ENCODE measurements around the gene THOC1.

THOC1 gene

DNA sequence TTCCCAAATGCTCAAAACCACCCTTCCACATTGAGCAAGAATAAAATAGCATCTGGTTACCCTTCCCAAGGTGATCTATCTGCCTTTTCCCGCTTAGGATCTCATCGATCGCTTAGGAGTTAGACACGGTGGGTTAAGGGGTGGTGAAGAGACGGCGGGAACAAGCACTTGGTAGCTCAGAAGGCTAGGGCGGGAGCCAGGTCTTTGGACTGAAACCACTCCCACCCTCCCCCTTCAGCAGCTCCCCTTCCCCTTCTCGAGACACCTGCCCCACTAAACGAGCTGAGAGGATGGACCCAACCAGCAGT, 513 bp downstream of the THOC1 start:
- H3K9me3 ChIP-seq (ENCODE audit: low read length): no peaks in the 10 kb centered on the region
- peaks cover 14% of the 10 kb centered on the region for H3K4me1 ChIP-seq (ENCODE audit: insufficient read depth, low read length)

DNA sequence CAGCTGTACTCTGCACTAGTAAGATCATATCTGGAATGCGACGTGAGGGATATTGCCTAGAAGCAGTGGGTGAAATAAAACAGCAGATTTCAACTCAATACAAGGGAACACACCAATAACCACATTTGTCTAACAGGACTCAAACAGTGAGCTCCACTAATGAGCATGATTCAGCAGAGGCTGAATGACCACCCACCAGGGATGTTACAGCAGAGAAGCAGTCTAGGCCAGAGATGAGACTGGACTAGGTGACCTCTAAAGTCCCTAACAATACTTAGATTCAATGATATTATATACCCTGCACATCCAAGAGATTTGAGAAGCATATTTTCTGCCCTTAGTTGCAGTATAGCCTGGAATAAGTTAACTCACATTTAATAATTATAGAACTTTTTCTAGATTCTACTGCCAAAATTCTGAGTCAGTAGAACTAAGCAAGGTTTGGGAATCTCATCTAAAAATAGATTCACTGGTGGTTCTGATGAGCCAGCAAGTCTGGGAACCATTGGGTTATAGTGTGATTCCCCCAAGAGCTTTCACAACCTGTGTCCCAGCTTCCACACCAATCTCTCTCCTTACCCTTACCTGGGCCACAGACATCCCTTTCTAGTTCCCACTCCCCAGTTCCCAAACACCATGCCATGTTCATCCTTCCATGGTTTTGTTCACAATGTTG, 6.3 kb downstream of the THOC1 start:
- Histone ChIP-seq H3K9me3 (ENCODE audit: low read length) (no peaks in the 10 kb centered on the region), H3K4me1 (ENCODE audit: insufficient read depth, low read length) (no peaks in the 10 kb centered on the region), H3K27me3 (ENCODE audit: insufficient read depth, low read length) (no peaks in the 10 kb centered on the region), H2AFZ (ENCODE audit: low read depth, low read length) (no peak overlapping the region), H3K4me3 (ENCODE audit: low read length) (no peak overlapping the region), H3K36me3 (ENCODE audit: insufficient read depth, low read length) (peaks cover 80% of the 10 kb centered on the region)

More for the DNA sequence above, 513 bp downstream of the THOC1 start:
- Histone ChIP-seq H3K27me3 (ENCODE audit: insufficient read depth, low read length) (no peaks in the 10 kb centered on the region), H2AFZ (ENCODE audit: low read depth, low read length) (peak overlapping the region; percentile 90), H3K4me3 (ENCODE audit: low read length) (peak overlapping the region; percentile 89), H3K36me3 (ENCODE audit: insufficient read depth, low read length) (peaks cover 32% of the 10 kb centered on the region)

DNA sequence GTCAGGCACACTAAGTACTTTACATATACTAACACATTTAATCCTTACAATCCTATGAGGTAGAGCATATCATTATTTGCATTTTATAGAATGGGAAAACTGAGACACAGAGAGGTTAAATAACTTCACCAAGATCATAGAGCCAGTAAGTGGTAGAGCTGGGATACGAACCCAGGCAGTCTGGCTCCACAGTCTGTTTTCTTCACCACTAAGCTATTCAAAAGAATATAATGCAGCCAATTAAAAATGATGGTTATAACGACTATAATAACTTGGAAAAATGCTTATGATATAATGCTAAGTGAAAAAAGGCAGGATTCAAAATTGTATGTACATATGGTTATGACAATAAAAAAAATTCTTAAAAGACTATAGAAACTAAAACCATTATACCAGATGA, 7.3 kb downstream of the THOC1 start:
- H3K4me1 ChIP-seq (ENCODE audit: insufficient read depth, low read length): no peaks in the 10 kb centered on the region
- H3K27me3 ChIP-seq (ENCODE audit: insufficient read depth, low read length): no peaks in the 10 kb centered on the region
- H3K4me3 ChIP-seq (ENCODE audit: low read length): no peak overlapping the region
- H2AFZ ChIP-seq (ENCODE audit: low read depth, low read length): no peak overlapping the region
- peaks cover 86% of the 10 kb centered on the region for H3K36me3 ChIP-seq (ENCODE audit: insufficient read depth, low read length)
- no peaks in the 10 kb centered on the region for H3K9me3 ChIP-seq (ENCODE audit: low read length)

DNA sequence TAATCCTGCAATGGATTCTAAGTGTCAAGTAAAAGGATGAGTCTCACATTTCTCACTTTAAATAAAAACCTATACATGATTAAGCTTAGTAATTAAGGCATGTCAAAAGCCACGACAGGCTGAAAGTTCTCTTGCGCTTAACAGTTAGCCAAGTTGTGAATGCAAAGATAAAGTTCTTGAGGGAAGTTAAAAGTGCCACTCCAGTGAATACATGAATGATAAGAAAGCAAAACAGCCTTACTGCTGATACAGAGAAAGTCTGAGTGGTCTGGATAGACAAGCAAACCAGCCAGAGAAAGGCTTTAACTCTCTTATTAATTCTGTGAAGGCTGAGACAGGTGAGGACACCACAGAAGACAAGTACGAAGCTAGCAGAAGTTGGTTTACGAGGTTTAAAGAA, 12.7 kb downstream of the THOC1 start:
- Histone ChIP-seq H3K27me3 (ENCODE audit: insufficient read depth, low read length) (no peaks in the 10 kb centered on the region), H3K9me3 (ENCODE audit: low read length) (no peaks in the 10 kb centered on the region), H3K4me3 (ENCODE audit: low read length) (no peak overlapping the region), H3K4me1 (ENCODE audit: insufficient read depth, low read length) (no peaks in the 10 kb centered on the region), H2AFZ (ENCODE audit: low read depth, low read length) (no peak overlapping the region), H3K36me3 (ENCODE audit: insufficient read depth, low read length) (peaks cover 93% of the 10 kb centered on the region)

DNA sequence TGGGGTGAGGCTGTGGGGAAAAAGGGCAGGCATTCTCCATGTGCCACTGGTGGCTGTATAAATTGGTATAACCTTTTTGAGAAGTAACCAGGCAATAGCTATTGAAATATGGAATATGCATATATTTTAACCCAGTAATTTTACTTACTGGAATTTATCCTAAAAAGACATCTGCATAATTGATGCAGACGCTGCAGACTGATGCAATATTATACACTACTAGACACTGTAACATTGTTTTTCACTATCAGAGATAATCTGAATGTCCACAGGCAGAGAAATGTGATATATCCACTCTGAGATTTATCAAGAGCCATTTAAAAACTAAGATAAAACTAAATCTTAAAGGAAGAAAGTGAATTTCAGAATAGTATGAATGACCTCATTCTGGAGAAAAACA, 14.7 kb downstream of the THOC1 start:
- Histone ChIP-seq H3K9me3 (ENCODE audit: low read length) (no peaks in the 10 kb centered on the region), H3K4me1 (ENCODE audit: insufficient read depth, low read length) (no peaks in the 10 kb centered on the region), H3K36me3 (ENCODE audit: insufficient read depth, low read length) (peaks cover 88% of the 10 kb centered on the region), H3K27me3 (ENCODE audit: insufficient read depth, low read length) (no peaks in the 10 kb centered on the region), H3K4me3 (ENCODE audit: low read length) (no peak overlapping the region), H2AFZ (ENCODE audit: low read depth, low read length) (no peak overlapping the region)

DNA sequence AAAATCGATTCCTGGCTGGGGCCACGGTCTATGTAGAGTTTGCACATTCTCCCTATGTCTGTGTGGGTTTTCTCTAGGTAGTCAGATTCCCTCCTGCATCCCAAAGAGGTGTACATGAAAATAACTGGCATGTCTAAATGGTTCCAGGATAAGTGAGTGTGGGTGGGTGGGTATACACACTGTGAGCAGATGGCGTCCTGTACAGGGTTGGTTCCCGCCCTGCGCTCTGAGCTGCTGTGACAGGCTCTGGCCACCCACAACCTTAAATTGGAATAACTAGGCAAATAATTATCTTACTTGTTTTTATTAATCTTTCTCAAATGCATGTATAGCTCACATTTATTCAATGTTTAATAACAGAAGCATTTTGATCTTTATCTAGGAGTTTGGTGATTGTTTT, 16.3 kb downstream of the THOC1 start:
- H3K27me3 ChIP-seq (ENCODE audit: insufficient read depth, low read length): no peaks in the 10 kb centered on the region
- no peak overlapping the region for H2AFZ ChIP-seq (ENCODE audit: low read depth, low read length)
- no peaks in the 10 kb centered on the region for H3K4me1 ChIP-seq (ENCODE audit: insufficient read depth, low read length)
- H3K36me3 ChIP-seq (ENCODE audit: insufficient read depth, low read length): peaks cover 87% of the 10 kb centered on the region
- no peak overlapping the region for H3K4me3 ChIP-seq (ENCODE audit: low read length)
- H3K9me3 ChIP-seq (ENCODE audit: low read length): no peaks in the 10 kb centered on the region

DNA sequence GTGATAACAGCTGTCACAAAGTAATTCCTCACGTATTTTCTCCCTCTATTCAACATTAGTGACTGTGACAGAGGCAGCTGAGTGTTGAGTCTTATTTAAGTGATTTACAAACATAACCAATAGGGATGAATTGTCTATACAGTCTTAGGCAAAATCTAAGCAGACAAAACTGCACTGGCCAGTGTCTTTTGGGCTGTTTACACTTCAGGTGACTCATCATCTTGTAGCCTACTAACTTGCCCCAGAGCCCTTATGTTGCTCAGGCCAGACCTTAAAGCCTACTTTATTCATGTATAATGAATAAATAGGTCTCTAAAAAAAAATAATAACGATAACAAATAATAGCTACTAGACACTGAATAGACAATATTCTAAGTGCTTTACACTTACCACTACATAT, 17.2 kb downstream of the THOC1 start:
- no peaks in the 10 kb centered on the region for H3K9me3 ChIP-seq (ENCODE audit: low read length)
- no peak overlapping the region for H3K4me3 ChIP-seq (ENCODE audit: low read length)
- H3K36me3 ChIP-seq (ENCODE audit: insufficient read depth, low read length): peaks cover 86% of the 10 kb centered on the region
- no peaks in the 10 kb centered on the region for H3K4me1 ChIP-seq (ENCODE audit: insufficient read depth, low read length)
- H2AFZ ChIP-seq (ENCODE audit: low read depth, low read length): no peak overlapping the region
- H3K27me3 ChIP-seq (ENCODE audit: insufficient read depth, low read length): no peaks in the 10 kb centered on the region

DNA sequence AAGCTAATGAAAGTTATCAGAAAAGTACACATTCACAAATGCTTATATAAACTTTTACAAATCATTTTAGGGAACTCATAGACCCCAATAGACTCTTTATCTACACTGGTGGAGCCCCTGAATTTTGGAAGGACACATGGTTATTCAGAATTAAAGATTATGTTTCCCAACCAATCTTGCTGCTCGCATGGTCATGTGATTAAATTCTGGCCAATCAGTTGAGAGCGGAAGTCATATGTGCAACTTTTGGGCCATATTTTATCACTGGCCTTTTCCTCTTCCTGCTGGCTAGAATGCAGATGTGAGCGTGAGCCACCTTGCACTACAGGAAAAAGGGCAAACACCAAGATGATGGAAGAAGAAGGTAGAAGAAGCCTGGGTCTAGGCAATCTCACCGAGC, 19.8 kb downstream of the THOC1 start:
- Histone ChIP-seq H3K4me3 (ENCODE audit: low read length) (no peak overlapping the region), H3K36me3 (ENCODE audit: insufficient read depth, low read length) (peaks cover 85% of the 10 kb centered on the region), H3K4me1 (ENCODE audit: insufficient read depth, low read length) (no peaks in the 10 kb centered on the region), H2AFZ (ENCODE audit: low read depth, low read length) (no peak overlapping the region), H3K9me3 (ENCODE audit: low read length) (peaks cover 2% of the 10 kb centered on the region), H3K27me3 (ENCODE audit: insufficient read depth, low read length) (no peaks in the 10 kb centered on the region)

DNA sequence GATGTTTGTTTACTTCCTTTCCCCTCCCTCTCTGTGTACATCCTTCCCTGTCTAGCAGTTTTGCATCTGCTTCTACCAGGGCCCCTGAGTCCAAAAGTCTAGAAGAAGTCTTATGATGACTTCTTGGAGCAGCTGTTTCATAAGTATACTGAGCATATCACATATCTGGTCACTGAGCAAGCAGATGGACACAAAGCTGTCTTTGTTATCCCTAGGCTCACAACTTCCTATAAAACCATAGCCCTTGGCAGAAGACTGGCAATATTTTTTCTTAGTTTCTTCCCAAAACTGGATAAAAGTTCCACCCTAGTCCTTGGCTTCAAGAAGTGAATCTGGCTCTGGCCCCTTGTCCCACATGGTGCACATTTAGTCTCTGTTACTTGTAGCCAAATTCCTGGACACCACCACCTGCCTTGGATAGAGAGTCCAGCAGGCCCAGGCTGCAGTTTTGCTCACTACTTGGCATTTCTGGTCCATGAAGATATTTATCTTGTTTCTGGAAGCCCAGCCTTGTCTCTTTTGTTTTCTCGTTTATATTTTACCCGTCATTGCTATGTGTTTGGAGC, 22.5 kb downstream of the THOC1 start:
- Histone ChIP-seq H3K36me3 (ENCODE audit: insufficient read depth, low read length) (peaks cover 83% of the 10 kb centered on the region), H3K4me1 (ENCODE audit: insufficient read depth, low read length) (no peaks in the 10 kb centered on the region), H3K27me3 (ENCODE audit: insufficient read depth, low read length) (no peaks in the 10 kb centered on the region), H3K4me3 (ENCODE audit: low read length) (no peak overlapping the region), H3K9me3 (ENCODE audit: low read length) (peaks cover 2% of the 10 kb centered on the region), H2AFZ (ENCODE audit: low read depth, low read length) (no peak overlapping the region)

DNA sequence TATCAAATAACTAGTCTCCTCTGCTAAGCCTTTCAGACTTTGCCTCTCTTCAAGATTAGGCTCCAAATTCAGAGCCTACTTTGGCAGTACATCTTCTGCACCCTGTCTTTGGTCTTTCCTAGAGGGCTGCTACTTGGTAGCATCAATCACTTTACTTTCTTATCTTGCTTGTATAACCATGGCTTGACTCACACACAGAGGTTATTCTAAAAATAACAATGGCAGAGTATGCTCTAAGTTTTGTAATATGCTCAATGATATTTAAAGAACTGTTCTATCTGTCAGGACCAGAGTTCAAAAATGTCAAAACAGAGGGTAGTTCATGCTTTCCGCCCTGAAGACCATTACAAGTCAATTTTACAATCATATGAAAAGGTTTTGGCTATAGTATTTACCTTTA, 27.7 kb downstream of the THOC1 start:
- H2AFZ ChIP-seq (ENCODE audit: low read depth, low read length): no peak overlapping the region
- no peak overlapping the region for H3K4me3 ChIP-seq (ENCODE audit: low read length)
- no peaks in the 10 kb centered on the region for H3K27me3 ChIP-seq (ENCODE audit: insufficient read depth, low read length)
- peaks cover 54% of the 10 kb centered on the region for H3K36me3 ChIP-seq (ENCODE audit: insufficient read depth, low read length)
- H3K9me3 ChIP-seq (ENCODE audit: low read length): no peaks in the 10 kb centered on the region
- H3K4me1 ChIP-seq (ENCODE audit: insufficient read depth, low read length): no peaks in the 10 kb centered on the region

DNA sequence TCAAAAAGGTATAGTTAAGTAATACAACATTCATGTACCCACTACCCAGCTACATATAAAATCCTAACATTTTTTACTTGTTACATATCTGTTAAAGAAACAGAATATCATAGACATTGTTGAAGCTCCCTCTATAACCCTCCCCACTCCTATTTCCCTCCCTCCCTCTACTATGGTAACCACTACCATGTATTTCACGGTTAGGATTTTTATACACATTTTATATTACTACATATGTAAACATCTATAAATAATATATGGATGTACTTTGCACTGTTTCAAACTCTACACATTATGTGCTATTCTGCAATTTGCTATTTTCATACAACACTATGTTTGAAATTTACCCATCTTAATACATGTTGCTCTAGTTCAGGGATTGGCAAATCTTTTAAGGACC, 36.3 kb downstream of the THOC1 start:
- H3K36me3 ChIP-seq (ENCODE audit: insufficient read depth, low read length): peaks cover 21% of the 10 kb centered on the region
- no peak overlapping the region for H3K4me3 ChIP-seq (ENCODE audit: low read length)

DNA sequence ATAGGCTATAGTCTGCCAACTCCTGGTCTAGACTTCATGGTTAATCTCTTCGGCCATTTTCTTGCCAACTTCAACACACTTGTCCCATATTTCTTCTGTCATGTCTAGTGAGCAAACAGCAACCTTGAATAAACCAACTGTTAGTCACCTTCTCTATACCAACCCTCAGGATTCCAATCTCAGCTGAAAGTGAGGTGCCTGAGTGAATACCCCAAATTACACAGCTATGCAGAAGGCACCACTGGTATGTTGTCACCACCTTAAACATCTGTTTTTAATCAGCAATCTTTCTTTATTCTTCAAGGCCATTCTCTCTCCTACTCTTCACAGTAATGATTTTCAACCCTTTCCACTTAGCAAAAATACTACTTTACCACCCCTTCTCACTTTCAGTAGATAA, 39.3 kb downstream of the THOC1 start:
- Histone ChIP-seq H2AFZ (ENCODE audit: low read depth, low read length) (no peak overlapping the region), H3K4me3 (ENCODE audit: low read length) (no peak overlapping the region), H3K4me1 (ENCODE audit: insufficient read depth, low read length) (no peaks in the 10 kb centered on the region), H3K9me3 (ENCODE audit: low read length) (no peaks in the 10 kb centered on the region), H3K36me3 (ENCODE audit: insufficient read depth, low read length) (peaks cover 45% of the 10 kb centered on the region), H3K27me3 (ENCODE audit: insufficient read depth, low read length) (no peaks in the 10 kb centered on the region)

More for the DNA sequence above, 36.3 kb downstream of the THOC1 start:
- Histone ChIP-seq H3K27me3 (ENCODE audit: insufficient read depth, low read length) (no peaks in the 10 kb centered on the region), H3K4me1 (ENCODE audit: insufficient read depth, low read length) (no peaks in the 10 kb centered on the region), H3K9me3 (ENCODE audit: low read length) (no peaks in the 10 kb centered on the region), H2AFZ (ENCODE audit: low read depth, low read length) (no peak overlapping the region)

DNA sequence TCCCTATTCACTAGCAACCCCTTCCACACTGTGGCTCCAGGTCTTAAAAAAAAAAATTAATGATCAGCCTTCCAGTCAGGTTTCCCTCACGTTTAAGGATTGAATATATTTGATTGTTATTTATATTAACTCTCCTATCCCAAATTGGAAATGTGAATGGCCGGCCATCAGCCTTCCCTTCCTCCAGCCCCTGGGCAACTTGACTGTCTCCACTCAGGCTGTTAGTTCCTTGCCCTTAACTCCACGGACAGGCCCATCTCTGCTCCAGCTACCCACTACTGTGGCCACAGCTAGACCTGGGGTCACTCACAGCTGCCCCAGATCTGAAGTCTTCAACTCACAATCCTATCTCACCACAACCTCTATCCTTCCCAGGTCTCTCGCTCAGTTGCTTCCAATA, 39.9 kb downstream of the THOC1 start:
- no peaks in the 10 kb centered on the region for H3K4me1 ChIP-seq (ENCODE audit: insufficient read depth, low read length)
- no peaks in the 10 kb centered on the region for H3K27me3 ChIP-seq (ENCODE audit: insufficient read depth, low read length)
- H3K9me3 ChIP-seq (ENCODE audit: low read length): no peaks in the 10 kb centered on the region
- H3K4me3 ChIP-seq (ENCODE audit: low read length): no peak overlapping the region
- H2AFZ ChIP-seq (ENCODE audit: low read depth, low read length): no peak overlapping the region
- H3K36me3 ChIP-seq (ENCODE audit: insufficient read depth, low read length): peaks cover 51% of the 10 kb centered on the region

DNA sequence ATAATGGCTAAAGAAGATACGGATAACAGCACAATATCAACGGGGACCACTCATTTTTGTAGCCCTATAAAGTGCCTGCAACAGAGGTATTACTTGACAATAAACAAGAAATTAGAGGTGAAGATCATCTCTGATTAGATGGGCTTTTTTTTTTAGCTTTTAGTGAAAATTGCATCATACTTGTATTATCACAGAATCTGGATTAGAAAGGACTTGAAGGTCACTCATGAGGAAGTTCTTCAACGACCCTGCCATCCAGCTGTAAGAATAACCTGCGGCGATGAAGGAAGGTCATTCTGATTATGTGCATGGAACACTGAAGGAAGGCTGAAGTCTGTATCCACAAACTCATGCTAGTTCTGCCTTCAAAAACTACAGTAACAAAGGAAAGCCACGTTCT, 40.5 kb downstream of the THOC1 start:
- Histone ChIP-seq H2AFZ (ENCODE audit: low read depth, low read length) (no peak overlapping the region), H3K27me3 (ENCODE audit: insufficient read depth, low read length) (no peaks in the 10 kb centered on the region), H3K36me3 (ENCODE audit: insufficient read depth, low read length) (peaks cover 51% of the 10 kb centered on the region), H3K4me3 (ENCODE audit: low read length) (no peak overlapping the region), H3K4me1 (ENCODE audit: insufficient read depth, low read length) (no peaks in the 10 kb centered on the region), H3K9me3 (ENCODE audit: low read length) (no peaks in the 10 kb centered on the region)

All from neuron (in vitro differentiated cells).